ENCODE measurements around the gene SMPD3.

SMPD3 gene

GRCh38 chr16:68379472-68380347 lies 68.6 kb downstream of the SMPD3 start:
- DNase-seq = peak; percentile 54

- peak; percentile 51 for DNase-seq
Measured at GRCh38 chr16:68378436-68379415, 69.6 kb downstream of the SMPD3 start.

- no peak for DNase-seq
Measured at GRCh38 chr16:68377667-68378393, 70.5 kb downstream of the SMPD3 start.

- no peak for DNase-seq
Measured at GRCh38 chr16:68377221-68377620, 71.1 kb downstream of the SMPD3 start.

- no peak for DNase-seq
Measured at GRCh38 chr16:68376590-68376989, 71.7 kb downstream of the SMPD3 start.

GRCh38 chr16:68375801-68376536 lies 72.3 kb downstream of the SMPD3 start:
- DNase-seq = no peak

GRCh38 chr16:68374961-68375660 lies 73.2 kb downstream of the SMPD3 start:
- DNase-seq = no peak

- no peak for DNase-seq
Measured at GRCh38 chr16:68374246-68374805, 74.0 kb downstream of the SMPD3 start.

GRCh38 chr16:68373528-68374245 lies 74.6 kb downstream of the SMPD3 start:
- no peak for DNase-seq

- no peak for DNase-seq
Measured at GRCh38 chr16:68372806-68373205, 75.5 kb downstream of the SMPD3 start.

GRCh38 chr16:68372381-68372720 lies 76.0 kb downstream of the SMPD3 start:
- DNase-seq = no peak

GRCh38 chr16:68371706-68372380 lies 76.5 kb downstream of the SMPD3 start:
- no peak for DNase-seq

GRCh38 chr16:68371276-68371651 lies 77.0 kb downstream of the SMPD3 start:
- DNase-seq = no peak

- DNase-seq = no peak
Measured at GRCh38 chr16:68370581-68371275, 77.6 kb downstream of the SMPD3 start.

GRCh38 chr16:68369697-68370580 lies 78.4 kb downstream of the SMPD3 start:
- DNase-seq = peak; percentile 95

GRCh38 chr16:68369168-68369567 lies 79.1 kb downstream of the SMPD3 start:
- DNase-seq = peak; percentile 14

GRCh38 chr16:68368301-68368888 lies 79.9 kb downstream of the SMPD3 start:
- DNase-seq = no peak

GRCh38 chr16:68367891-68368290 lies 80.4 kb downstream of the SMPD3 start:
- no peak for DNase-seq
